ENCODE results near the gene NGF.

NGF gene

GRCh38 chr1:115280064-115280463 lies 58.0 kb downstream of the NGF start:
- peak; percentile 92 for DNase-seq (ENCODE audit: extremely low read depth, low read depth)
- TF ChIP-seq CTCF (IDR thresholded peaks at IDR 0.05; ENCODE audit: low read depth, low read length) = peak; percentile 13

- no peak for TF ChIP-seq CTCF (IDR thresholded peaks at IDR 0.05; ENCODE audit: low read depth, low read length)
- DNase-seq (ENCODE audit: extremely low read depth, low read depth) = no peak
Observed at GRCh38 chr1:115278211-115278610, 59.8 kb downstream of the NGF start.

- DNase-seq (ENCODE audit: extremely low read depth, low read depth) = no peak
- no peak for TF ChIP-seq CTCF (IDR thresholded peaks at IDR 0.05; ENCODE audit: low read depth, low read length)
Observed at GRCh38 chr1:115277276-115277675, 60.8 kb downstream of the NGF start.

- TF ChIP-seq CTCF (IDR thresholded peaks at IDR 0.05; ENCODE audit: low read depth, low read length) = peak; percentile 20
- no peak for DNase-seq (ENCODE audit: extremely low read depth, low read depth)
Observed at GRCh38 chr1:115275216-115275615, 62.8 kb downstream of the NGF start.

GRCh38 chr1:115274467-115274866 lies 63.6 kb downstream of the NGF start:
- no peak for DNase-seq (ENCODE audit: extremely low read depth, low read depth)
- TF ChIP-seq CTCF (IDR thresholded peaks at IDR 0.05; ENCODE audit: low read depth, low read length) = no peak

GRCh38 chr1:115266729-115267421 lies 71.2 kb downstream of the NGF start:
- no peak for TF ChIP-seq CTCF (IDR thresholded peaks at IDR 0.05; ENCODE audit: low read depth, low read length)
- no peak for DNase-seq (ENCODE audit: extremely low read depth, low read depth)

GRCh38 chr1:115265099-115265498 lies 73.0 kb downstream of the NGF start:
- TF ChIP-seq CTCF (IDR thresholded peaks at IDR 0.05; ENCODE audit: low read depth, low read length) = no peak

More at GRCh38 chr1:115265099-115265498, 73.0 kb downstream of the NGF start:
- DNase-seq (ENCODE audit: extremely low read depth, low read depth) = no peak

All from AG09319 (cell line).